ENCODE measurements around the gene HES5.

Gene HES5

GRCh38 chr1:2517966-2518365 is 12.1 kb downstream of the HES5 start:
- peaks cover 21% of the 10 kb centered on the region for H3K79me2 ChIP-seq (ENCODE audit: low read length)
- H3K36me3 ChIP-seq (replicated peaks; ENCODE audit: low read depth, low read length), result peaks cover 20% of the 10 kb centered on the region

GRCh38 chr1:2516946-2517345 is 13.1 kb downstream of the HES5 start:
- Histone ChIP-seq H3K4me1 (ENCODE audit: low read length) (no peaks in the 10 kb centered on the region), H3K9me3 (ENCODE audit: insufficient read depth, low read length) (no peaks in the 10 kb centered on the region), H3K27ac (ENCODE audit: low read length) (no peak overlapping the region), H3K9ac (ENCODE audit: low read length) (no peak overlapping the region), H3K4me3 (ENCODE audit: low read length) (no peak overlapping the region), H3K4me2 (ENCODE audit: low read length) (no peak overlapping the region), H3K36me3 (replicated peaks; ENCODE audit: low read depth, low read length) (peaks cover 27% of the 10 kb centered on the region), H4K20me1 (ENCODE audit: insufficient read depth, low read length) (peaks cover 11% of the 10 kb centered on the region; the same call in 1 of the 2 replicates), H2AFZ (ENCODE audit: low read depth, low read length) (no peak overlapping the region), H3K27me3 (ENCODE audit: low read depth, low read length) (no peaks in the 10 kb centered on the region), H3K79me2 (ENCODE audit: low read length) (peaks cover 10% of the 10 kb centered on the region; the same call in 1 of the 2 replicates)
- TF ChIP-seq CTCF (IDR thresholded peaks at IDR 0.05; ENCODE audit: low read depth, low read length), result no peak
- no peak for TF ChIP-seq EZH2phosphoT487 (IDR thresholded peaks at IDR 0.05; ENCODE audit: low read depth)

More at GRCh38 chr1:2517966-2518365, 12.1 kb downstream of the HES5 start:
- Histone ChIP-seq H2AFZ (ENCODE audit: low read depth, low read length) (no peak overlapping the region), H3K9me3 (ENCODE audit: insufficient read depth, low read length) (no peaks in the 10 kb centered on the region), H4K20me1 (ENCODE audit: insufficient read depth, low read length) (peaks cover 21% of the 10 kb centered on the region), H3K9ac (ENCODE audit: low read length) (no peak overlapping the region), H3K27ac (ENCODE audit: low read length) (no peak overlapping the region), H3K4me1 (ENCODE audit: low read length) (no peaks in the 10 kb centered on the region), H3K27me3 (ENCODE audit: low read depth, low read length) (no peaks in the 10 kb centered on the region), H3K4me2 (ENCODE audit: low read length) (no peak overlapping the region), H3K4me3 (ENCODE audit: low read length) (no peak overlapping the region)
- TF ChIP-seq EZH2phosphoT487 (IDR thresholded peaks at IDR 0.05; ENCODE audit: low read depth), result no peak
- no peak for TF ChIP-seq CTCF (IDR thresholded peaks at IDR 0.05; ENCODE audit: low read depth, low read length)

GRCh38 chr1:2516124-2516523 is 13.9 kb downstream of the HES5 start:
- TF ChIP-seq CTCF (IDR thresholded peaks at IDR 0.05; ENCODE audit: low read depth, low read length) (no peak), EZH2phosphoT487 (IDR thresholded peaks at IDR 0.05; ENCODE audit: low read depth) (no peak)
- no peaks in the 10 kb centered on the region for H3K9me3 ChIP-seq (ENCODE audit: insufficient read depth, low read length)
- H3K9ac ChIP-seq (ENCODE audit: low read length), result no peak overlapping the region
- no peaks in the 10 kb centered on the region for H3K4me1 ChIP-seq (ENCODE audit: low read length)
- H3K27me3 ChIP-seq (ENCODE audit: low read depth, low read length), result no peaks in the 10 kb centered on the region
- H4K20me1 ChIP-seq (ENCODE audit: insufficient read depth, low read length), result 0 out of 2 replicates have a peak, but pooled peaks cover 3% of the 10 kb centered on the region
- H3K4me3 ChIP-seq (ENCODE audit: low read length), result no peak overlapping the region
- H3K36me3 ChIP-seq (replicated peaks; ENCODE audit: low read depth, low read length), result peaks cover 30% of the 10 kb centered on the region
- peaks cover 3% of the 10 kb centered on the region; the same call in 1 of the 2 replicates for H3K79me2 ChIP-seq (ENCODE audit: low read length)
- no peak overlapping the region for H2AFZ ChIP-seq (ENCODE audit: low read depth, low read length)
- H3K4me2 ChIP-seq (ENCODE audit: low read length), result no peak overlapping the region
- no peak overlapping the region for H3K27ac ChIP-seq (ENCODE audit: low read length)

- H3K36me3 ChIP-seq (replicated peaks; ENCODE audit: low read depth, low read length), result peaks cover 27% of the 10 kb centered on the region
- H3K27ac ChIP-seq (ENCODE audit: low read length), result no peak overlapping the region
- H3K9me3 ChIP-seq (ENCODE audit: insufficient read depth, low read length), result no peaks in the 10 kb centered on the region
- H3K9ac ChIP-seq (ENCODE audit: low read length), result no peak overlapping the region
- H3K27me3 ChIP-seq (ENCODE audit: low read depth, low read length), result no peaks in the 10 kb centered on the region
- no peak overlapping the region for H3K4me2 ChIP-seq (ENCODE audit: low read length)
- H3K4me1 ChIP-seq (ENCODE audit: low read length), result no peaks in the 10 kb centered on the region
- H3K79me2 ChIP-seq (ENCODE audit: low read length), result no peaks in the 10 kb centered on the region
- TF ChIP-seq CTCF (IDR thresholded peaks at IDR 0.05; ENCODE audit: low read depth, low read length), result no peak
- no peak for TF ChIP-seq EZH2phosphoT487 (IDR thresholded peaks at IDR 0.05; ENCODE audit: low read depth)
- H4K20me1 ChIP-seq (ENCODE audit: insufficient read depth, low read length), result no peaks in the 10 kb centered on the region
- H3K4me3 ChIP-seq (ENCODE audit: low read length), result no peak overlapping the region
- H2AFZ ChIP-seq (ENCODE audit: low read depth, low read length), result no peak overlapping the region
These were observed 14.3 kb downstream of the HES5 start for GRCh38 chr1:2515763-2516080.
